ENCODE data around the gene LIPJ.

DNA sequence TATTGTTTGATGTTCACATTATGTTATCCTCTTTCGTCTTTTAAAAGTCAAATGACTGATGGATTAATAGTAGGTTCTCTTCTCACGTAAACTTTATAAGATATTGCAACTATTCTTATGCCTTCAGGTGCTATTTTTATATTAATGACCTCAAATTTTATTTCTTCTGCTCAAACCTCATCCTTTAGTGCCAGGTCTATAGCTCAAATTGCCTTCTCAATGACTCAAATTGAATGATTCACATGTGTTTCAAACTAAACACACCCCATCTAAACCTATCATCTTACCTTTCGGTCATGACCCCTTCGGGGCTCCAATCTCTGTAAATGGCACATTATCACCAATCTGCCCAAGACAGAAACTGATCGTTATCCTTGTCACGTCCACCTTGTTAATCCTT, 55.6 kb downstream of the LIPJ start:
- TF ChIP-seq, protein P1, sequence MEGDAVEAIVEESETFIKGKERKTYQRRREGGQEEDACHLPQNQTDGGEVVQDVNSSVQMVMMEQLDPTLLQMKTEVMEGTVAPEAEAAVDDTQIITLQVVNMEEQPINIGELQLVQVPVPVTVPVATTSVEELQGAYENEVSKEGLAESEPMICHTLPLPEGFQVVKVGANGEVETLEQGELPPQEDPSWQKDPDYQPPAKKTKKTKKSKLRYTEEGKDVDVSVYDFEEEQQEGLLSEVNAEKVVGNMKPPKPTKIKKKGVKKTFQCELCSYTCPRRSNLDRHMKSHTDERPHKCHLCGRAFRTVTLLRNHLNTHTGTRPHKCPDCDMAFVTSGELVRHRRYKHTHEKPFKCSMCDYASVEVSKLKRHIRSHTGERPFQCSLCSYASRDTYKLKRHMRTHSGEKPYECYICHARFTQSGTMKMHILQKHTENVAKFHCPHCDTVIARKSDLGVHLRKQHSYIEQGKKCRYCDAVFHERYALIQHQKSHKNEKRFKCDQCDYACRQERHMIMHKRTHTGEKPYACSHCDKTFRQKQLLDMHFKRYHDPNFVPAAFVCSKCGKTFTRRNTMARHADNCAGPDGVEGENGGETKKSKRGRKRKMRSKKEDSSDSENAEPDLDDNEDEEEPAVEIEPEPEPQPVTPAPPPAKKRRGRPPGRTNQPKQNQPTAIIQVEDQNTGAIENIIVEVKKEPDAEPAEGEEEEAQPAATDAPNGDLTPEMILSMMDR (IDR thresholded peaks at IDR 0.05), result no peak
- no peak for TF ChIP-seq ZFX (IDR thresholded peaks at IDR 0.05; ENCODE audit: borderline replicate concordance)

All from 22Rv1 (cell line).